Ishikawa (cell line): ENCODE data around the gene MTHFD1L.

Source experiments
- CEBPB ChIP-seq: IDR thresholded peaks from 2 replicates; pipeline ENCODE4 v1.6.1; 2012
- CREB1 ChIP-seq: IDR thresholded peaks from 2 replicates; pipeline ENCODE4 v1.6.1; 2012; ENCODE audit warnings: low read depth
- EGR1 ChIP-seq: IDR thresholded peaks from 2 replicates; pipeline ENCODE4 v1.6.1; 2012
- EP300 ChIP-seq: IDR thresholded peaks from 2 replicates; pipeline ENCODE4 v1.6.1; 2012; ENCODE audit warnings: borderline replicate concordance
- FOXM1 ChIP-seq: IDR thresholded peaks from 2 replicates; pipeline ENCODE4 v1.6.1; 2012; ENCODE audit warnings: low read depth, borderline replicate concordance
- NFIC ChIP-seq: IDR thresholded peaks from 2 replicates; pipeline ENCODE4 v1.6.1; 2012
- RAD21 ChIP-seq: IDR thresholded peaks from 2 replicates; pipeline ENCODE4 v1.6.1; 2012; ENCODE audit warnings: low read depth
- TAF1 ChIP-seq: IDR thresholded peaks from 2 replicates; pipeline ENCODE4 v1.6.1; 2012; ENCODE audit warnings: low read depth, mild to moderate bottlenecking
- TCF12 ChIP-seq: IDR thresholded peaks from 2 replicates; pipeline ENCODE4 v1.6.1; 2012; ENCODE audit warnings: low read depth
- TEAD4 ChIP-seq: IDR thresholded peaks from 2 replicates; pipeline ENCODE4 v1.6.1; 2012
- YY1 ChIP-seq: IDR thresholded peaks from 2 replicates; pipeline ENCODE4 v1.6.1; 2012; ENCODE audit warnings: low read depth
- ZBTB7A ChIP-seq: IDR thresholded peaks from 2 replicates; pipeline ENCODE4 v1.6.1; 2012; ENCODE audit warnings: low read depth
- TF ChIP-seq, protein P1 (sequence below): IDR thresholded peaks from 2 replicates; pipeline ENCODE4 v1.6.1; 2012
- TF ChIP-seq, protein P2 (sequence below): IDR thresholded peaks from 2 replicates; pipeline ENCODE4 v1.6.1; 2012; ENCODE audit warnings: low read depth, mild to moderate bottlenecking
- TF ChIP-seq, protein P3 (sequence below): IDR thresholded peaks from 2 replicates; pipeline ENCODE4 v1.6.1; 2012

Gene MTHFD1L

DNA sequence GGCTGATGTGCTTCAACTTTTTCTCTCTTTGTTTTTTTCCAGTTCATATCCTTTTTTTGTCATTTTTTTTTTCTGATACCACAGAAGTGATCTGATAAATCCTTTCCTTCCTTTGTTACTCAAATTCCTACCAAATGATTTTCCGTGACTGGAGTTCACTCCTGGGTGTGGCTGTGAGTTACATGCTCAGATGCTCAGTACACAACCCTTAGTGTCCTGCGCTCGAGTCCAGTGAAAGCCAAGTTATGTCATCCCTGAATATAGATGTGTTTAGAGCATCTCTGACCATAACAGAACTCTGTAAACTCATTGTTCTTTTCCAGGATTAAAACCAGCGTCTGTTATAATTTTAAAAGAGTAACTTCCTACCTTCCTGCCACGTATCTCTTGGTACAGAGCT, 227.1 kb downstream of the MTHFD1L start:
- TF ChIP-seq TAF1: no peak
- TF ChIP-seq EP300: no peak
- TF ChIP-seq, protein P1, sequence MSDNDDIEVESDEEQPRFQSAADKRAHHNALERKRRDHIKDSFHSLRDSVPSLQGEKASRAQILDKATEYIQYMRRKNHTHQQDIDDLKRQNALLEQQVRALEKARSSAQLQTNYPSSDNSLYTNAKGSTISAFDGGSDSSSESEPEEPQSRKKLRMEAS: no peak
- TF ChIP-seq, protein P2, sequence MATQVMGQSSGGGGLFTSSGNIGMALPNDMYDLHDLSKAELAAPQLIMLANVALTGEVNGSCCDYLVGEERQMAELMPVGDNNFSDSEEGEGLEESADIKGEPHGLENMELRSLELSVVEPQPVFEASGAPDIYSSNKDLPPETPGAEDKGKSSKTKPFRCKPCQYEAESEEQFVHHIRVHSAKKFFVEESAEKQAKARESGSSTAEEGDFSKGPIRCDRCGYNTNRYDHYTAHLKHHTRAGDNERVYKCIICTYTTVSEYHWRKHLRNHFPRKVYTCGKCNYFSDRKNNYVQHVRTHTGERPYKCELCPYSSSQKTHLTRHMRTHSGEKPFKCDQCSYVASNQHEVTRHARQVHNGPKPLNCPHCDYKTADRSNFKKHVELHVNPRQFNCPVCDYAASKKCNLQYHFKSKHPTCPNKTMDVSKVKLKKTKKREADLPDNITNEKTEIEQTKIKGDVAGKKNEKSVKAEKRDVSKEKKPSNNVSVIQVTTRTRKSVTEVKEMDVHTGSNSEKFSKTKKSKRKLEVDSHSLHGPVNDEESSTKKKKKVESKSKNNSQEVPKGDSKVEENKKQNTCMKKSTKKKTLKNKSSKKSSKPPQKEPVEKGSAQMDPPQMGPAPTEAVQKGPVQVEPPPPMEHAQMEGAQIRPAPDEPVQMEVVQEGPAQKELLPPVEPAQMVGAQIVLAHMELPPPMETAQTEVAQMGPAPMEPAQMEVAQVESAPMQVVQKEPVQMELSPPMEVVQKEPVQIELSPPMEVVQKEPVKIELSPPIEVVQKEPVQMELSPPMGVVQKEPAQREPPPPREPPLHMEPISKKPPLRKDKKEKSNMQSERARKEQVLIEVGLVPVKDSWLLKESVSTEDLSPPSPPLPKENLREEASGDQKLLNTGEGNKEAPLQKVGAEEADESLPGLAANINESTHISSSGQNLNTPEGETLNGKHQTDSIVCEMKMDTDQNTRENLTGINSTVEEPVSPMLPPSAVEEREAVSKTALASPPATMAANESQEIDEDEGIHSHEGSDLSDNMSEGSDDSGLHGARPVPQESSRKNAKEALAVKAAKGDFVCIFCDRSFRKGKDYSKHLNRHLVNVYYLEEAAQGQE: no peak
- TF ChIP-seq, protein P3, sequence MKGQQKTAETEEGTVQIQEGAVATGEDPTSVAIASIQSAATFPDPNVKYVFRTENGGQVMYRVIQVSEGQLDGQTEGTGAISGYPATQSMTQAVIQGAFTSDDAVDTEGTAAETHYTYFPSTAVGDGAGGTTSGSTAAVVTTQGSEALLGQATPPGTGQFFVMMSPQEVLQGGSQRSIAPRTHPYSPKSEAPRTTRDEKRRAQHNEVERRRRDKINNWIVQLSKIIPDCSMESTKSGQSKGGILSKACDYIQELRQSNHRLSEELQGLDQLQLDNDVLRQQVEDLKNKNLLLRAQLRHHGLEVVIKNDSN: no peak
- TF ChIP-seq CEBPB: no peak
- TF ChIP-seq YY1: no peak
- no peak for TF ChIP-seq TEAD4
- no peak for TF ChIP-seq EGR1

DNA sequence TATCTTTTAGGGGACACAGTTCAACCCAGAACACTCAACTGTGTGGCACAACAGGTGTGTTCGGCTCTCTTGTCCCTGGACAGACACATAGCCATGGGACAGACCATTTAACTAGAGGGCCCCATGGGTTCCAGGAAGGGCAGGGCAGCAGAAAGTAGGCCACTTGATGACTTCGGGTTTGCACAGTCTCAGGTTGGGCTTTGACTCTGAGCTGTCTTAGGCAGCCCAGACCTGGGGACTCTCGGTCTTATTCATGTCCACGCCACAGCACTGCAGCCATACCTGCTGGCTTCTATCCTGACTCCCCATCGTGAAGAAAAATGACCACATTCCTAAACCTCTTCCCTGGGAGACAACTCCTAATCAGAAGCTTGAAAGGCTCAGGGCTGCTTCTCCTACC, 228.2 kb downstream of the MTHFD1L start:
- TF ChIP-seq, protein P3: no peak
- TF ChIP-seq CEBPB (no peak), TEAD4 (no peak), YY1 (no peak), TCF12 (no peak), EP300 (no peak), EGR1 (no peak), NFIC (no peak), FOXM1 (no peak), ZBTB7A (no peak), TAF1 (no peak), CREB1 (no peak), RAD21 (no peak)
- TF ChIP-seq, protein P2: no peak
- TF ChIP-seq, protein P1: no peak

DNA sequence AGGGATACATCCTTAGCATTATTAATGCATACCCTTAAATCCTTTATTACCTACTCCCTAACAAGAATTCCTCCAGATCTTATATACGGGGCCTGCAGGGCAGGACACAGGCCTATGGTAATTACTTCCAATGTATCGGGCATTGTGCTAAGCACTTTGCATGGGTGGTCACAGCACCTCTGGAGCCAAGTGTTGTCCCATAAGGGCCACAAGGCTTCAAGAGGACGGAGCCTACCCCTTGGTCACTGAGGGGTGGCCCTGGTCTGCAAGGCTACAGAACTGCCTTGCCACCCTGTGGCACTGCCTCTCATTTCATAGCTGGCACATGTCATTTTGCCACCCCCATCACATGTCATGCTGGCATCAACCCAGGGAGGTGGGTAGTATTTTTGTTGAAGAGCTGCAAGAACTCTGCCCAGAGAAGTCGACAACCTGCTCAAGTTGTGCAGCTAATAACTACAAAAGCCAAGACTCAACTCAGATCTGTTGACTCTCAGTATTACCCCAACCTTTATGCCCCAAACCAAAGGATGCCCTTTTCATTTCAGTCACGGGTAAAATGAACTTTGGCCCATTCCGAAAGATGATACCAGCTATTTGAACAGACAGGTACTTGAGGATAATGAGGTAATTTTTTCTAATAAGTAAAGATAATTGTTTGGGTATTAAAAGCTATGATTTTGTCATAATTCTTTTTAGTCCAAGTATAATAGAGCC, 230.2 kb downstream of the MTHFD1L start:
- TF ChIP-seq TEAD4 (no peak), YY1 (no peak), RAD21 (no peak), EGR1 (no peak), TCF12 (no peak), EP300 (no peak), NFIC (no peak), CREB1 (no peak)
- TF ChIP-seq, protein P3: no peak

DNA sequence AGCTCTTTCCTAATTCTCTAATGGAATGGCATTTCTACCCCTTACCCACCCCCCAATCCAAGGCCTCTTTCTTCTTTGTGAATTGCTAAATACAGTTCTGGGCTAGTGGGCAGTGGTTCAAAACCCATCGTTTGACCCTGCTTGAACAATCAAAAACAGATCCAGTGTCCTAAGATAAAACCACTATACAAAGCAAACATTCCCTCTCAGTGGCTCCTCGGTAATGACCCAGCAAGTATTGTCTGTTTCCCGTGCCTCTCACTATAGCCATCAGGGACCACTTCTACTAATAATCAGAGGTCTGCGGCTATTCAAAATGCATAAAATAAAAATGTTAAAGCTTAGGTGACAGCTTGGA, 230.7 kb downstream of the MTHFD1L start:
- TF ChIP-seq TEAD4 (no peak), FOXM1 (no peak), CREB1 (no peak), EGR1 (no peak), RAD21 (no peak), EP300 (no peak), YY1 (no peak), CEBPB (no peak), TCF12 (no peak), ZBTB7A (no peak), NFIC (no peak), TAF1 (no peak)
- TF ChIP-seq, protein P1: no peak
- TF ChIP-seq, protein P2: no peak
- TF ChIP-seq, protein P3: no peak
